Measurements from ENCODE around the gene TRPC1.

DNA sequence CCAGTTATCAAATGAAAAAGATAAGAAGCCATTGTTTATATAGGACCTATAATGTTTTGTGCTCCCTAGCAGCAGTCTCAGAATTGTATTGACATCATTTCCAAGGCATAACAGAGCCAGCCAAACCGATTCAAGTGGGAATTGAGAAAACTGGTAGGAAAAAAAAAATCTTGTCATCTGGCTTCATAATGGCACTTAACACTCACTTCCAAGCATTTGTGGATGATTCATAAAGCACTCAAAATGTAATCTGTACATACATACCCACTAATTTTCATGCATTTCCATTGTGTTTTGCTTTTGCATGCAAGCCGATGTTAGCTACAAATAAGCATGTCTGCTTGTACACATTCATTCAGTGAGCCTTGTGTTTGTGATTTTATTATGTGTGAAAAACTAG is 18.6 kb upstream of the TRPC1 start:
- TF ChIP-seq, protein P1, sequence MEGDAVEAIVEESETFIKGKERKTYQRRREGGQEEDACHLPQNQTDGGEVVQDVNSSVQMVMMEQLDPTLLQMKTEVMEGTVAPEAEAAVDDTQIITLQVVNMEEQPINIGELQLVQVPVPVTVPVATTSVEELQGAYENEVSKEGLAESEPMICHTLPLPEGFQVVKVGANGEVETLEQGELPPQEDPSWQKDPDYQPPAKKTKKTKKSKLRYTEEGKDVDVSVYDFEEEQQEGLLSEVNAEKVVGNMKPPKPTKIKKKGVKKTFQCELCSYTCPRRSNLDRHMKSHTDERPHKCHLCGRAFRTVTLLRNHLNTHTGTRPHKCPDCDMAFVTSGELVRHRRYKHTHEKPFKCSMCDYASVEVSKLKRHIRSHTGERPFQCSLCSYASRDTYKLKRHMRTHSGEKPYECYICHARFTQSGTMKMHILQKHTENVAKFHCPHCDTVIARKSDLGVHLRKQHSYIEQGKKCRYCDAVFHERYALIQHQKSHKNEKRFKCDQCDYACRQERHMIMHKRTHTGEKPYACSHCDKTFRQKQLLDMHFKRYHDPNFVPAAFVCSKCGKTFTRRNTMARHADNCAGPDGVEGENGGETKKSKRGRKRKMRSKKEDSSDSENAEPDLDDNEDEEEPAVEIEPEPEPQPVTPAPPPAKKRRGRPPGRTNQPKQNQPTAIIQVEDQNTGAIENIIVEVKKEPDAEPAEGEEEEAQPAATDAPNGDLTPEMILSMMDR (conservative IDR thresholded peaks at IDR 0.05; ENCODE audit: low read depth in 2 of 2) = no peak
- TF ChIP-seq EZH2 (IDR thresholded peaks at IDR 0.05; ENCODE audit: low read depth, unreplicated experiment) (no peak), POLR2AphosphoS5 (IDR thresholded peaks at IDR 0.05; ENCODE audit: low read depth) (no peak), CREB1 (CRISPR knock-in tag; IDR thresholded peaks at IDR 0.05; ENCODE audit: low read depth) (no peak), EZH2phosphoT487 (IDR thresholded peaks at IDR 0.05; ENCODE audit: unreplicated experiment) (no peak), ZNF331 (CRISPR knock-in tag; IDR thresholded peaks at IDR 0.05; ENCODE audit: low read depth) (no peak), STAT1 (IDR thresholded peaks at IDR 0.05; ENCODE audit: unreplicated experiment) (no peak)
- TF ChIP-seq, protein P2, sequence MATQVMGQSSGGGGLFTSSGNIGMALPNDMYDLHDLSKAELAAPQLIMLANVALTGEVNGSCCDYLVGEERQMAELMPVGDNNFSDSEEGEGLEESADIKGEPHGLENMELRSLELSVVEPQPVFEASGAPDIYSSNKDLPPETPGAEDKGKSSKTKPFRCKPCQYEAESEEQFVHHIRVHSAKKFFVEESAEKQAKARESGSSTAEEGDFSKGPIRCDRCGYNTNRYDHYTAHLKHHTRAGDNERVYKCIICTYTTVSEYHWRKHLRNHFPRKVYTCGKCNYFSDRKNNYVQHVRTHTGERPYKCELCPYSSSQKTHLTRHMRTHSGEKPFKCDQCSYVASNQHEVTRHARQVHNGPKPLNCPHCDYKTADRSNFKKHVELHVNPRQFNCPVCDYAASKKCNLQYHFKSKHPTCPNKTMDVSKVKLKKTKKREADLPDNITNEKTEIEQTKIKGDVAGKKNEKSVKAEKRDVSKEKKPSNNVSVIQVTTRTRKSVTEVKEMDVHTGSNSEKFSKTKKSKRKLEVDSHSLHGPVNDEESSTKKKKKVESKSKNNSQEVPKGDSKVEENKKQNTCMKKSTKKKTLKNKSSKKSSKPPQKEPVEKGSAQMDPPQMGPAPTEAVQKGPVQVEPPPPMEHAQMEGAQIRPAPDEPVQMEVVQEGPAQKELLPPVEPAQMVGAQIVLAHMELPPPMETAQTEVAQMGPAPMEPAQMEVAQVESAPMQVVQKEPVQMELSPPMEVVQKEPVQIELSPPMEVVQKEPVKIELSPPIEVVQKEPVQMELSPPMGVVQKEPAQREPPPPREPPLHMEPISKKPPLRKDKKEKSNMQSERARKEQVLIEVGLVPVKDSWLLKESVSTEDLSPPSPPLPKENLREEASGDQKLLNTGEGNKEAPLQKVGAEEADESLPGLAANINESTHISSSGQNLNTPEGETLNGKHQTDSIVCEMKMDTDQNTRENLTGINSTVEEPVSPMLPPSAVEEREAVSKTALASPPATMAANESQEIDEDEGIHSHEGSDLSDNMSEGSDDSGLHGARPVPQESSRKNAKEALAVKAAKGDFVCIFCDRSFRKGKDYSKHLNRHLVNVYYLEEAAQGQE (IDR thresholded peaks at IDR 0.05; ENCODE audit: unreplicated experiment) = no peak
